NT2/D1 (cell line): ENCODE data around the gene PGAM2.

Source experiments
- DNase-seq: peaks from one replicate; pipeline ENCODE4 v3.0.0-alpha.2; 2011; ENCODE audit warnings: low read depth, low spot score
- H3K27me3 ChIP-seq: 2 replicates; pipeline ENCODE4 v1.6.0; 2011; ENCODE audit warnings: mild to moderate bottlenecking; ENCODE audit not compliant: insufficient read length, insufficient read depth
- H3K36me3 ChIP-seq: 2 replicates; pipeline ENCODE4 v1.6.1; 2011; ENCODE audit warnings: mild to moderate bottlenecking, low read length, mixed read lengths; ENCODE audit not compliant: insufficient read depth, insufficient read length
- H3K4me1 ChIP-seq: 2 replicates; pipeline ENCODE4 v1.5.1; 2011; ENCODE audit not compliant: insufficient read depth, insufficient read length
- H3K4me3 ChIP-seq: 2 replicates; pipeline ENCODE4 v1.5.1; 2011; ENCODE audit warnings: low read depth; ENCODE audit not compliant: insufficient read length
- H3K9ac ChIP-seq: 2 replicates; pipeline ENCODE4 v1.6.0; 2011; ENCODE audit warnings: low read depth; ENCODE audit not compliant: insufficient read length
- H3K9me3 ChIP-seq: 2 replicates; pipeline ENCODE4 v1.5.1; 2011; ENCODE audit warnings: mild to moderate bottlenecking, low read length; ENCODE audit not compliant: insufficient read depth
- SUZ12 ChIP-seq: IDR thresholded peaks from 2 replicates; pipeline ENCODE4 v1.6.1; 2011; ENCODE audit not compliant: insufficient read length, insufficient read depth; ENCODE audit errors: extremely low read depth
- YY1 ChIP-seq: IDR thresholded peaks from 2 replicates; pipeline ENCODE4 v1.6.1; 2011; ENCODE audit not compliant: insufficient read length, insufficient read depth
- ZNF274 ChIP-seq: IDR thresholded peaks from 2 replicates; pipeline ENCODE4 v1.6.1; 2011; ENCODE audit warnings: mild to moderate bottlenecking, low read depth, low read length

The PGAM2 gene

GRCh38 chr7:44110719-44111635 lies 45.6 kb upstream of the PGAM2 start:
- TF ChIP-seq ZNF274 (no peak), SUZ12 (no peak), YY1 (no peak)
- peaks cover 3% of the 10 kb centered on the region for H3K4me1 ChIP-seq
- H3K9me3 ChIP-seq: no peaks in the 10 kb centered on the region
- no peak for DNase-seq
- H3K27me3 ChIP-seq: peaks cover 4% of the 10 kb centered on the region
- peaks cover 96% of the 10 kb centered on the region for H3K36me3 ChIP-seq
- no peak overlapping the region for H3K9ac ChIP-seq
- no peak overlapping the region for H3K4me3 ChIP-seq

- no peak for DNase-seq
- Histone ChIP-seq H3K4me3 (no peak overlapping the region), H3K27me3 (peaks cover 12% of the 10 kb centered on the region), H3K9me3 (no peaks in the 10 kb centered on the region), H3K4me1 (peaks cover 9% of the 10 kb centered on the region), H3K36me3 (peaks cover 88% of the 10 kb centered on the region), H3K9ac (no peak overlapping the region)
- TF ChIP-seq YY1 (no peak), ZNF274 (no peak), SUZ12 (no peak)
Observed at GRCh38 chr7:44109991-44110390, 44.6 kb upstream of the PGAM2 start.

DNA sequence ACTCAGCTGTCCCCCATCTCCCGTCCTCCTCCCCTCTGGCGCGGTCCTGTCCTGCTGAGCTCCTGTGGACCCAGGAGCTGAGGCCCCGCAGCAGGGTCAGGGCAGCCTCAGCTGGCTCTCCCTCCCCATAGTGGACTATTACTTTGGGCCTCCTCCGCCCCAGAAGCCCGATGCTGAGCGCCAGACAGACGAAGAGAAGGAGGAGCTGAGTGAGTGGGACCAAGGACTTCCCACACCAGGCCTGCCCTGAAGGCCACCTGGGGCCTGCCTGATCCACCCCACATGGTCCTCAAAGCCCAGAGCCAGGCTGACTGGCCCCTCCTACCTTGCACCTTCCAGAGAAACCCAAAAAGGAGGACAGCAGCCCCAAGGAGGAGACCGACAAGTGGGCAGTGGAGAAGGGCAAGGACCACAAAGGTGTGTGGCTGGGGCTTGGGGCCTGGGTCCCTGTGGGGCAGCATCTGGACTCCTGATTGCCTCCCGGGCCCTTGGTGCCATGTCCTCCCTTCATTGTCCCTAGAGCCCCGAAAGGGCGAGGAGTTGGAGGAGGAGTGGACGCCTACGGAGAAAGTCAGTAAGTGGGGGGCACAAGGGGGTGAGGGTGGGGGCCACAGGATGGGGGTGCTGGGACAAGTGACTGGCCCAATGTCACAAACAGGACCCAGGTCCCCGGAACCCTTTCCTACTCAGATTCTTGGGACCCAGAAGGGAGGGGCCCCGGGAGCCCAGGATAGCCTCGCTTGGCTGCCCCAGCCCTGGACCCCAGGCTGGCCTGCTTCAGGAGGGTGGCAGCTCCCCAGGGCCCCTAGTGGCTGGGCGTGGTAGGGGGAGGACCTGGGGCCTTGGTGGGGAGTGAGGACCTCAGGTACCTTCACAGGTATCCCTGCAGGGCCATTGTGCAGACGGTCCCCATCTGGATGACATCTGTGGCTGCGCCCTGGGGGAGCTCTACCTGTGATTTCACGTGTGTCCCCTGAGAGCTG lies 43.7 kb upstream of the PGAM2 start:
- H3K9ac ChIP-seq: no peak overlapping the region
- H3K9me3 ChIP-seq: no peaks in the 10 kb centered on the region
- H3K4me3 ChIP-seq: no peak overlapping the region
- TF ChIP-seq ZNF274 (no peak), SUZ12 (no peak), YY1 (no peak)
- peaks cover 14% of the 10 kb centered on the region for H3K27me3 ChIP-seq
- H3K36me3 ChIP-seq: peaks cover 78% of the 10 kb centered on the region
- H3K4me1 ChIP-seq: peaks cover 10% of the 10 kb centered on the region
- no peak for DNase-seq

GRCh38 chr7:44107961-44108767 lies 42.8 kb upstream of the PGAM2 start:
- Histone ChIP-seq H3K27me3 (peaks cover 21% of the 10 kb centered on the region), H3K36me3 (peaks cover 72% of the 10 kb centered on the region), H3K9ac (no peak overlapping the region), H3K4me1 (peaks cover 14% of the 10 kb centered on the region), H3K9me3 (no peaks in the 10 kb centered on the region), H3K4me3 (no peak overlapping the region)
- TF ChIP-seq SUZ12: no peak
- no peak for TF ChIP-seq ZNF274
- TF ChIP-seq YY1: no peak
- DNase-seq: no peak

DNA sequence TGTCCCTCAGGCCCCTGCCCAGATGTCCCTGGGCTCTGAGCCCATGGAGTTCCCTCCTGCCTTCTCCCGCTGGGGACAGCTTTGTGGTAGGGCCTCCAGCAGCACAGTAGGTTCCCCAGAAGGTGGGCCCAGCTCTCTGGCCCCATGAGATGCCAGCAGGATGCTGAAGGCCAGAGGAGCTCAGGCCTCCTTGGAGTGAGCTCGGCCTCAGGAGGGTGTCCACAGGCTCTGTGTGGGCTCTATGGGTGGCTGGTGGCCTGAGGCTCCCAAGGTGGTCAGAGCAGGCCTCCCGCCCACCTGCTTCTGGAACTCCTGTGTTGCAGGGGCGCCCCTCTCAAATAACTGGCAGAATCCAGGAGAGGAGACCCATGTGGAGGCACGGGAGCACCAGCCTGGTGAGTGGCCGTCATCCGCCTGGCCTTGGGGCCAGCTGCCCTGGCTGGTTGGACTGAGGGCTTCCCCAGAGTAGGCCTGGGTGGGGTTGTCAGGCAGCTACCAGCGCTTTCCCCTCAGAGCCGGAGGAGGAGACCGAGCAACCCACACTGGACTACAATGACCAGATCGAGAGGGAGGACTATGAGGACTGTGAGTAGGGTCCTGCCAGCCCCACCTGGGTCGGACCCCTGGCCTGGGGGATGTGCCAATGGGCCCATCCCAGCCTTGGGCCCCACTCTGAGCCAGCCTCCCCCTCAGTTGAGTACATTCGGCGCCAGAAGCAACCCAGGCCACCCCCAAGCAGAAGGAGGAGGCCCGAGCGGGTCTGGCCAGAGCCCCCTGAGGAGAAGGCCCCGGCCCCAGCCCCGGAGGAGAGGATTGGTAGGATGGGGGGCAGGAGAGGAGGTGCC lies 42.0 kb upstream of the PGAM2 start:
- no peak for DNase-seq
- H3K9me3 ChIP-seq: no peaks in the 10 kb centered on the region
- no peak for TF ChIP-seq ZNF274
- no peak overlapping the region for H3K9ac ChIP-seq
- H3K4me3 ChIP-seq: no peak overlapping the region
- H3K36me3 ChIP-seq: peaks cover 64% of the 10 kb centered on the region
- peaks cover 29% of the 10 kb centered on the region for H3K27me3 ChIP-seq
- H3K4me1 ChIP-seq: peaks cover 19% of the 10 kb centered on the region

DNA sequence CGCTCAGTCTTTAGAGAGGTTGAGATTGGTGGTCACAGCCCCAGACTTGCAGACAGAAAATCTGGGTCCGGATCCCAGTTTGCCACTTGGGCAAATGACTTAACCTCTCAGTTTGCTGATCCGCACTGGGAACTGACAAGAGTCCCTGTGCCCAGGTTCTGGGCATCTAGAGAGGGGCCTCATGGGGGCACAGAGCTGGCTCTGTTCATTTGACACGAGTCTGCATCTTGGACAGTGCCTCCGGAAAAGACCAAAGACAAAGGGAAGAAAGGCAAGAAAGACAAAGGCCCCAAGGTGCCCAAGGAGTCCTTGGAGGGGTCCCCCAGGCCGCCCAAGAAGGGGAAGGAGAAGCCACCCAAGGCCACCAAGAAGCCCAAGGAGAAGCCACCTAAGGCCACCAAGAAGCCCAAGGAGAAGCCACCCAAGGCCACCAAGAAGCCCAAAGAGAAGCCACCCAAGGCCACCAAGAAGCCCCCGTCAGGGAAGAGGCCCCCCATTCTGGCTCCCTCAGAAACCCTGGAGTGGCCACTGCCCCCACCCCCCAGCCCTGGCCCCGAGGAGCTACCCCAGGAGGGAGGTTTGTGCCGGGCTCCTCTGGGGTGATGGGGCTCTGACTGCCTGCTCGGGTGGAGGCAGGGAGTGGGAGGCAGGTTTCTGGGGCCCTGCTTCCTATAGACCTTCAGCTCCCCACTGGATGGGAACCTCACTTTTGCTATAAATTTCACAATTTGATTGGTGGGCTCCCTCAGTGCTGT lies 41.1 kb upstream of the PGAM2 start:
- no peak overlapping the region for H3K4me3 ChIP-seq
- H3K4me1 ChIP-seq: peaks cover 19% of the 10 kb centered on the region
- H3K27me3 ChIP-seq: peaks cover 34% of the 10 kb centered on the region
- TF ChIP-seq SUZ12: no peak
- TF ChIP-seq ZNF274: no peak
- no peak for TF ChIP-seq YY1
- no peak for DNase-seq
- peaks cover 55% of the 10 kb centered on the region for H3K36me3 ChIP-seq
- H3K9me3 ChIP-seq: no peaks in the 10 kb centered on the region
- H3K9ac ChIP-seq: no peak overlapping the region
